ENCODE data around the gene TAF6. TPM values are rescaled to one million over a fixed set of nuclear protein-coding genes. Genes with fewer than 3 reads are reported as not detected.

Gene TAF6
- total and polyA plus RNA-seq, 8 donors: 43.5 to 69.2 (median 57.5) TPM

DNA sequence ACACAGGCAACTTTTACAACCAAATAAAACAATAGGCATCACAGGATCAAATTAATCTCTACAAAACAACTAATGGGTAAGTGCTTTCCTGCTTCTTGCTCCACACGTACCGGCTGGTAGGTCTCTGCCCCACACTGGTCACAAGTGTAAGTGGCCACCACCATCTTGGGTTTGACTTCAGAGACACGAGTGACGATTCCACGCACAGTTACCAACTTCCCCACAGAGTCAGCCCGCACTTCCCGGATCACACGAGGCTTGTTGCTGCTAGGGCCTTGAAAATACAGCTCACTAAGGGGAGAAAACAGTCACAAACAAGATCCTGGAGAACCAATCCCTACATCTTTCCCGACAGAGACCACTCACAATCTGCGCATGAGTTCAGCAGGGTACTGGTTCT is 20.2 kb downstream of the TAF6 start:
- no peaks in the 10 kb centered on the region for H3K27me3 ChIP-seq
- DNase-seq (no peak), ATAC-seq (no peak)
- no peak for TF ChIP-seq CTCF (IDR thresholded peaks at IDR 0.05)
- intact Hi-C loops (cut with DNase I): no loop called here
- H3K36me3 ChIP-seq: peaks cover 11 to 65% of the 10 kb centered on the region in 2 donors
- H3K4me1 ChIP-seq: peaks cover 20 to 28% of the 10 kb centered on the region in 2 donors
- H3K4me3 ChIP-seq: no peak overlapping the region
- H3K9me3 ChIP-seq: no peaks in the 10 kb centered on the region
- H3K27ac ChIP-seq: peak overlapping the region in 1 of 2 donors; percentile 18

DNA sequence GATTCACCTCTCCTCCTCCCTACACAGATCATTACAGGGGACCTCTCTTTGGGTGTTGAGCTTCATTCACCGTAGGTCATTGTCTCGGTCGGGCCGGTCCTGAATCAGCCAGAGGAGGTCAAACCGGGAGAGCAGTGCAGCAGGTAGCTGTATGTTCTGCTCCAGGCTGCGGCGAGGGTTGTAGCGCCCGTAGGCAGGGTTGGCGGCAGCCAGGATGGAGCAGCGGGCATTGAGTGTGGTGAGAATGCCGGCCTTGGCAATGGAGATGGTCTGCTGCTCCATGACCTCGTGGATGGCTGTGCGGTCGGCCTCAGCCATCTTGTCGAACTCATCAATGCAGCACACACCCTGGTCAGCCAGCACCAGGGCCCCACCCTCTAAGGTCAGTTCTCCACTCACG is 23.5 kb downstream of the TAF6 start:
- H3K9me3 ChIP-seq: no peaks in the 10 kb centered on the region
- H3K27me3 ChIP-seq: no peaks in the 10 kb centered on the region
- H3K4me1 ChIP-seq: peaks cover 16 to 27% of the 10 kb centered on the region in 2 donors
- peaks cover 11 to 88% of the 10 kb centered on the region in 2 donors for H3K36me3 ChIP-seq
- intact Hi-C loops (cut with DNase I): no loop called here
- ATAC-seq: no peak
- no peak overlapping the region for H3K4me3 ChIP-seq
- H3K27ac ChIP-seq: no peak overlapping the region
- no peak for TF ChIP-seq CTCF (IDR thresholded peaks at IDR 0.05)
- DNase-seq: no peak

DNA sequence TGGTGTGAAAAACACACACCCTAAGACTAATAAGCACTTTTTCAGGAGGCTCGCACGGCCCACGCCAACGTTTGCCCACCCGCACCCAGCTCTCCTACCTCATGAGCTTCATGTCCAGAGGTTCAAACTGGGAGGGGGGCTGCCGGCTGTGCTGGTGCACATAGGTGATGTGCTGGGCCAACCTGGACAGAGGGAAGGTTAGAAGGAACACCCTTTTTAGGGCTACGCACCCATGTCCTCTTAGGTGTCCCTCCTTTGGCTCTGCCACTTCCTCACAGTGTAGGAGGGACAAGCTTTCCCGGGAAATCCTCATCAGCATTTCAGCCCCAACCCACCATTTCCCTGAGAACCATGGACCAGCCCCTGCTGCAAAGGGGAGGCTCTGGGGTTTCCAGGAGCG is 23.9 kb downstream of the TAF6 start:
- no peak for TF ChIP-seq CTCF (IDR thresholded peaks at IDR 0.05)

GRCh38 chr7:100093925-100094486 is 25.2 kb downstream of the TAF6 start:
- no peaks in the 10 kb centered on the region for H3K9me3 ChIP-seq
- H3K36me3 ChIP-seq: peaks cover 11 to 88% of the 10 kb centered on the region in 2 donors
- H3K4me3 ChIP-seq: no peak overlapping the region
- intact Hi-C loops (cut with DNase I): no loop called here
- H3K27ac ChIP-seq: no peak overlapping the region
- DNase-seq: no peak
- no peaks in the 10 kb centered on the region for H3K27me3 ChIP-seq
- ATAC-seq: no peak
- TF ChIP-seq CTCF (IDR thresholded peaks at IDR 0.05): no peak
- peaks cover 6 to 31% of the 10 kb centered on the region in 2 donors for H3K4me1 ChIP-seq

More for the DNA sequence above, 23.9 kb downstream of the TAF6 start:
- Histone ChIP-seq H3K36me3 (peaks cover 11 to 92% of the 10 kb centered on the region in 2 donors), H3K4me1 (peaks cover 16 to 30% of the 10 kb centered on the region in 2 donors), H3K27me3 (no peaks in the 10 kb centered on the region), H3K9me3 (no peaks in the 10 kb centered on the region), H3K27ac (no peak overlapping the region), H3K4me3 (no peak overlapping the region)
- DNase-seq (no peak), ATAC-seq (no peak)
- intact Hi-C loops (cut with DNase I): no loop called here

- Histone ChIP-seq H3K27ac (no peak overlapping the region), H3K36me3 (peaks cover 11 to 83% of the 10 kb centered on the region in 2 donors), H3K9me3 (no peaks in the 10 kb centered on the region), H3K4me1 (peaks cover under 1 to 33% of the 10 kb centered on the region in 2 donors), H3K4me3 (no peak overlapping the region), H3K27me3 (no peaks in the 10 kb centered on the region)
- TF ChIP-seq CTCF (IDR thresholded peaks at IDR 0.05): no peak
- ATAC-seq: no peak
- no peak for DNase-seq
- intact Hi-C loops (cut with DNase I): no loop called here
Observed at GRCh38 chr7:100093498-100093897, 25.7 kb downstream of the TAF6 start.
